Mucosa of descending colon (tissue), 3 donors: ENCODE measurements around the gene NPAS2. TPM values are rescaled to one million over a fixed set of nuclear protein-coding genes. Genes with fewer than 3 reads are reported as not detected.

Experiments
- ATAC-seq: fragments of 200-7000 bp; cut with Tn5 transposase; one replicate; pipeline ENCODE4 v1.9.1; 2020; ENCODE audit warnings: mild to moderate bottlenecking, moderate library complexity
- DNase-seq, 3 donors: peaks; one replicate each; pipeline ENCODE4 v3.0.0-alpha.2; 2020
- H3K36me3 ChIP-seq: fragments of 200-600 bp; one replicate; pipeline ENCODE4 v1.8.0; 2021; ENCODE audit warnings: low read depth, mild to moderate bottlenecking
- H3K4me1 ChIP-seq: fragments of 200-600 bp; one replicate; pipeline ENCODE4 v1.8.0; 2021; ENCODE audit warnings: low read depth, mild to moderate bottlenecking
- H3K4me3 ChIP-seq: fragments of 200-600 bp; one replicate; pipeline ENCODE4 v1.8.0; 2021; ENCODE audit warnings: mild to moderate bottlenecking
- H3K9me3 ChIP-seq: fragments of 200-600 bp; one replicate; pipeline ENCODE4 v1.8.0; 2021; ENCODE audit warnings: mild to moderate bottlenecking
- intact Hi-C, 2 donors: fragments of 100-400 bp; cut with DNase I in 1 of 2; cut with micrococcal nuclease in 1 of 2; formaldehyde crosslinking; loops; one replicate each; pipeline versions ENCODE4 v1.11.0 to v1.11.1; 2022; cut with DNase I, micrococcal nuclease
- total RNA-seq, 3 donors: library from RNA; stranded (reverse); fragmentation: NEBNext Ultra II Directional in 2 of 3; extraction: Animal tissue kit (Norgen Biotek cat#: 25700) in 2 of 3; gene quantifications; one replicate each; pipeline versions ENCODE4 v1.2.1 to v1.2.4, GENCODE V29; 2021 to 2023
- TF ChIP-seq, protein P1 (sequence below): fragments of 200-600 bp; IDR thresholded peaks from one replicate; pipeline ENCODE4 v1.8.0; 2022; ENCODE audit warnings: antibody characterized with exemption, mild to moderate bottlenecking
- donor health status: DM: no; HTN: no; CAD: no; lungs with moderate emphysema.
- donor health status: DM: no; HTN: no; CAD: no.
- donor health status: DM: no; HTN: yes; CAD: no.

NPAS2 gene
- total RNA-seq, 3 donors from 2014 or later: 42.5 to 53.1 (median 46.5) TPM

DNA sequence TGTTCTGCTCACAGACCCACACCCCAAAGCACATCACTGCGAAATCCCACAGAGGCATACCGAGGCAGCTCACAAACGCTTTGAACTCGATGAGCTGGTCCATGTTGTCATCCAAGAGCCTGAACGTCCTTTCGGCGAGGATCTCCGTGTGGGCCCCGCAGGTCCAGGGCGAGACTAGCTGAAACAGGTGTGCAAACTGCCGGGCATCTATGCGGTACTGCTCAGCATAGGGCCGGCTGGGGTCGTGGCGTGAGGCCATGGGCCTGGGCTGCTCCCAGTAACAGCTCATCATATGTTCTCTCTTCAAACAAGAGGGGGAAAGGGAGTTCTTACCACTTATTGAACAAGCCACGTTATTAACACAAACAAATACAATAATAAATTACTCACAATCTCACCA lies 202.3 kb downstream of the NPAS2 start:
- TF ChIP-seq, protein P1, sequence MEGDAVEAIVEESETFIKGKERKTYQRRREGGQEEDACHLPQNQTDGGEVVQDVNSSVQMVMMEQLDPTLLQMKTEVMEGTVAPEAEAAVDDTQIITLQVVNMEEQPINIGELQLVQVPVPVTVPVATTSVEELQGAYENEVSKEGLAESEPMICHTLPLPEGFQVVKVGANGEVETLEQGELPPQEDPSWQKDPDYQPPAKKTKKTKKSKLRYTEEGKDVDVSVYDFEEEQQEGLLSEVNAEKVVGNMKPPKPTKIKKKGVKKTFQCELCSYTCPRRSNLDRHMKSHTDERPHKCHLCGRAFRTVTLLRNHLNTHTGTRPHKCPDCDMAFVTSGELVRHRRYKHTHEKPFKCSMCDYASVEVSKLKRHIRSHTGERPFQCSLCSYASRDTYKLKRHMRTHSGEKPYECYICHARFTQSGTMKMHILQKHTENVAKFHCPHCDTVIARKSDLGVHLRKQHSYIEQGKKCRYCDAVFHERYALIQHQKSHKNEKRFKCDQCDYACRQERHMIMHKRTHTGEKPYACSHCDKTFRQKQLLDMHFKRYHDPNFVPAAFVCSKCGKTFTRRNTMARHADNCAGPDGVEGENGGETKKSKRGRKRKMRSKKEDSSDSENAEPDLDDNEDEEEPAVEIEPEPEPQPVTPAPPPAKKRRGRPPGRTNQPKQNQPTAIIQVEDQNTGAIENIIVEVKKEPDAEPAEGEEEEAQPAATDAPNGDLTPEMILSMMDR: no peak
- intact Hi-C loops: no loop called here
- H3K4me3 ChIP-seq: no peak overlapping the region
- no peak for DNase-seq
- no peaks in the 10 kb centered on the region for H3K9me3 ChIP-seq
- no peaks in the 10 kb centered on the region for H3K36me3 ChIP-seq
- no peak for ATAC-seq
- peaks cover 19% of the 10 kb centered on the region for H3K4me1 ChIP-seq

DNA sequence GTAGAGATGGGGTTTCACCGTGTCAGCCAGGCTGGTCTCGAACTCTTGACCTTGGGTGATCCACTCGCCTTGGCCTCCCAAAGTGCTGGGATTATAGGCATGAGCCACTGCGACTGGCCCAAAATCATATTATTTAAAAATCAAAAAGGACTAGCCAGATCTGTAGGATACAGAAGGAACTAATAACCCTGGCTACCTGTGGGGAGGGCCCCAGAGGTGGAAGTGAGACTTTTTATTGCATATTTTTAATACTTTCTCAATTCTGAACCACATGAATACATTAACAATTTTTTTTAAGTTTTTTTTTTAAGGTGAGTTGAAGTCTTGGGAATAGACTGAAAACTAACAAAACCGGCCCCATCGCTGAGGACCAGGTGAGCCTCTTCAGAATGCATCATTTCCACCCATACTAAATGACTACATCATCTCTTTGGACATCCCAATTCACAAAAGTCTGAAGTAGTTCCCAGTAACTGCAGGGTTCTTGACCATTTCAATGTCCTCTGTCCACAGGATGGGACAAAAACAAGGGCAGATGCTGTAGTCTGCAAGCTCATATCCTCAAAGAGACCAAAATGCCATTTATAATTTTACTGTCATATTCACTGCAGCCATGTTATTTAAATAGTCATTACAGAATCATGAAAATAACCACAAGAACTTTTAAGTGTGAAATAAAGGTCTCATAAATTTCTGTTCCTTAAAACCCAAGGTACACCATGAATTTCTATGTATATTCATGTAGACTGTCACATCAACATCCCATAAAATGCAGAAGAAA lies 203.6 kb downstream of the NPAS2 start:
- Histone ChIP-seq H3K4me3 (no peak overlapping the region), H3K9me3 (no peaks in the 10 kb centered on the region), H3K36me3 (no peaks in the 10 kb centered on the region), H3K4me1 (peaks cover 19% of the 10 kb centered on the region)
- no peak for ATAC-seq
- intact Hi-C loops: no loop called here
- TF ChIP-seq, protein P1: no peak
- DNase-seq: no peak

DNA sequence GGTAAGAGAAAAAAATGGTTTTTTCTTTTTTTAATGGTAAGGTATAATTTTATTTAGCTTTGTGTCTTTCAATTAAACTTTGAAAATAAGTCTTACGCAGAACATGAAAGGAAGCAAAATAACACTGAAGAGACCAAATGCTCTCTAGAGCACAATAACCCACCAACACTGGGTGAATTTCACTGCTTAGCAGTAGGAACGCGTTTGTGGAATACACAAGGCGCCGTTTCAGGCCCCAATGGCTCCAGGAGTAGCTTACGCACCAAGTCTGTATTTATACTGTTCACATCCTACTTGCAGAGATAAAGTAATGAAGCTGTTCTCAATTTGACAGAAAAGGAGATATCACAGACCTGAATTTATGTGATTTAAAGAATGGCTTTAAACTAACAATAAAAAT lies 205.6 kb downstream of the NPAS2 start:
- no peaks in the 10 kb centered on the region for H3K36me3 ChIP-seq
- TF ChIP-seq, protein P1: no peak

DNA sequence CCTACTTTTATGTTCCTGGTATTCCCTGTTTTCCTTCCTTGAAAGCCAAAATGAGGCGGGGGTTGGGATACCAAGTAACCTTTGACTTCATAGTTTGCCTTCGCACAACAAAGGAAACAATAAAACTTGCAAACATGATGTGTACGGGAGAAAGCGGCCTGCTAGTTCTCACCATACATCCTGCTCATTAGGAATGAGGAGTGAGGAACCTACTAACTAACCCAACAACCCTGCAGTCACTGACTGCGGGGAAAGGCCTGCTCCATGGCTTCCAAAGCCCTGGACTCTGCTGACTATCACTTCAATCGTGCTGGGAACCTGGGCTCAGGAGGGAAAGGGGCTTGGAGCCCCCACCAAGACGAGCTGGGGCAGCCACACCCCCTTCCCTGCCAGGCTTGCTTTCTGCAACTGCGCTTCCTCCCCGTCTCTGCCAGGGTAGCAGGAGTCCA lies 206.3 kb downstream of the NPAS2 start:
- peaks cover 19% of the 10 kb centered on the region for H3K4me1 ChIP-seq
- intact Hi-C loops: no loop called here

More for the DNA sequence above, 205.6 kb downstream of the NPAS2 start:
- Histone ChIP-seq H3K4me3 (no peak overlapping the region), H3K9me3 (no peaks in the 10 kb centered on the region), H3K4me1 (peaks cover 19% of the 10 kb centered on the region)
- ATAC-seq (no peak), DNase-seq (no peak)
- intact Hi-C loops: no loop called here

DNA sequence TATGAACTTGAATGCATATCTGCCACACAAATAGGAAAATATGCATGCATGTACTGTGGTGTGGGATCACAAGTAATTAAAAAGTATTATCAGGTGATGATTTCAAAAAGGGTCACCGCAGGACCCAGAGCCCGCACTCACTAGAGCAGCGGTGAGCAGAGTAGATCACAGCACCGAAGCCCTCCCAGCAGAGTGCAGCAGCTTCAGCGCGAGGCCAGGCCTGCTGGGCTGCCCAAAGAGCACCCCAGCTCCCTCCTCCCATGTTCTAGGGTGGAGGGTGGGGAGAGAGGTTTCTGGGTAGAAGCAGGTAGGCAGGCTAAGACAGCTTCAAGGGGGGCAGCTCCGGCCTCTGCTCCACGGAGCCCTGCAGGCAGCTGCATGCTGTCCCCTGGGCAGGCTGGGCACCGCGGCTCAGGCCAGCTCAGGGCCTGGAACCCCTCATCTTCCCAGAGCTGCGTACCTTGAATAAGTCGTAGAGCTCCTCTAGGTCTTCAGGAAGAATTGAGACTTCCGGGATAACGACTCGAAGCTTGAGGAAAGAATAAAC lies 207.1 kb downstream of the NPAS2 start:
- H3K9me3 ChIP-seq: no peaks in the 10 kb centered on the region
- no peak for DNase-seq
- intact Hi-C loops: no loop called here
- H3K4me1 ChIP-seq: peaks cover 19% of the 10 kb centered on the region
- H3K36me3 ChIP-seq: no peaks in the 10 kb centered on the region
- no peak for ATAC-seq
- TF ChIP-seq, protein P1: no peak
- no peak overlapping the region for H3K4me3 ChIP-seq

More for the DNA sequence above, 206.3 kb downstream of the NPAS2 start:
- H3K36me3 ChIP-seq: no peaks in the 10 kb centered on the region
- TF ChIP-seq, protein P1: no peak
- peak; percentile 89 for ATAC-seq
- DNase-seq: peak in 2 of 3 donors; percentile 56 to 67
- no peaks in the 10 kb centered on the region for H3K9me3 ChIP-seq
- no peak overlapping the region for H3K4me3 ChIP-seq
